Mesothelial cell of epicardium (in vitro differentiated cells): ENCODE data around the gene PIK3AP1. TPM values are rescaled to one million over a fixed set of nuclear protein-coding genes. Genes with fewer than 3 reads are reported as not detected.

Experiments used
- DNase-seq, 2 experiments: peaks; one replicate each; pipeline ENCODE4 v3.0.0; 2021; ENCODE audit warnings: low spot score in 2 of 2; ENCODE audit not compliant: unreplicated experiment in 2 of 2
- H3K27ac Mint-ChIP-seq: 2 replicates; pipeline ENCODE4 v1.8.0; 2021; ENCODE audit warnings: mixed read lengths
- H3K27me3 Mint-ChIP-seq: 2 replicates; pipeline ENCODE4 v1.8.0; 2021; ENCODE audit warnings: low read depth, mixed read lengths
- H3K36me3 Mint-ChIP-seq: 2 replicates; pipeline ENCODE4 v1.8.0; 2021; ENCODE audit warnings: mixed read lengths
- H3K4me1 Mint-ChIP-seq: 2 replicates; pipeline ENCODE4 v1.8.0; 2021; ENCODE audit warnings: mixed read lengths
- H3K4me3 Mint-ChIP-seq: 2 replicates; pipeline ENCODE4 v1.8.0; 2021; ENCODE audit warnings: mild to moderate bottlenecking, moderate library complexity, mixed read lengths
- H3K9me3 Mint-ChIP-seq: 2 replicates; pipeline ENCODE4 v1.8.0; 2021; ENCODE audit warnings: mixed read lengths
- CTCF ChIP-seq: fragments of 200-600 bp; sonication (generic); IDR thresholded peaks from one replicate; pipeline ENCODE4 v1.5.0; 2021; ENCODE audit warnings: antibody characterized with exemption; ENCODE audit not compliant: unreplicated experiment
- total RNA-seq: library from RNA; stranded (reverse); gene quantifications from 3 replicates; pipeline ENCODE4 v1.2.1, GENCODE V29; 2021

The PIK3AP1 gene
- total RNA-seq, 1 donor from 2014 or later: 0.36 TPM

DNA sequence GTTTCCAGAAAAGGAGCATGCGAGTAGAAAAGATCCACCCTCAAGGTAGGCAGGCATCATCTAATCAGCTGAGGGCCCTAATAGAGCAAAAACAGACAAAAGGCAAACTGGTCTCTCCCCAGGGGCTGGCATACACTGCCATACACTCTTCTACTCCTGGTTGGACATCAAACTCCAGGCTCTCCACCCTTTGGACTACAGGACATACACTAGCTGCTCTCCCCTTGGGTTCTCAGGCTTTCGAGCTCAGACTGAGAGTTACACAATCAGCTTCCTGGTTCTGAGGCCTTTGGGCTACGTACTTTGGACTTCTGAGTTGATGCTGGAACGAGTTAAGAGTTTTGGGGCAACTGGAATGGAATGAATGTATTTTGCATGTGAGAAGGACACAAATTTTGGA is 82.6 kb downstream of the PIK3AP1 start:
- DNase-seq: no peak
- no peak overlapping the region for H3K27ac Mint-ChIP-seq
- H3K36me3 Mint-ChIP-seq: no peaks in the 10 kb centered on the region
- no peak for TF ChIP-seq CTCF
- peaks cover 23% of the 10 kb centered on the region for H3K4me1 Mint-ChIP-seq
- H3K27me3 Mint-ChIP-seq: no peaks in the 10 kb centered on the region
- no peaks in the 10 kb centered on the region for H3K9me3 Mint-ChIP-seq
- no peak overlapping the region for H3K4me3 Mint-ChIP-seq

DNA sequence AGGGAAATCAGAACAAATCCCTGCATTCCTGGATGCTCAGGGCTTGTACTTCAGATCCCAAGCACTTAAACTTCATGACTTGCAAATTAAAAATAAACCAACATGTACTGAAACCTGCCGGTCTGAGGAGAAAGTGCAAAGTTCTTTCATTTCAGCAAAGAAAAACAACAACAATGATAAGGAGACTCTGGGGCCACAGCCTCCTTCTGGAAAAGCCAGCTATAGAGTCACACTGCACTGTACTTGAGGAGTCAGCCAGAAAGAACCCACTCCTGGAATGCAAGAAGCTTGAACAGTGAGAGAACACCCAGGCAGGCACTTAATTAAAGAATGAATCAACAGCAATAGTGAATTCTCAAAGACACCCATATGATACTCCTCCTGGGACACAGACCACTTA is 83.8 kb downstream of the PIK3AP1 start:
- no peak for TF ChIP-seq CTCF
- no peak for DNase-seq
- H3K9me3 Mint-ChIP-seq: no peaks in the 10 kb centered on the region
- H3K27me3 Mint-ChIP-seq: no peaks in the 10 kb centered on the region
- H3K36me3 Mint-ChIP-seq: no peaks in the 10 kb centered on the region
- H3K4me3 Mint-ChIP-seq: no peak overlapping the region
- H3K27ac Mint-ChIP-seq: no peak overlapping the region
- peaks cover 31% of the 10 kb centered on the region for H3K4me1 Mint-ChIP-seq

- H3K27me3 Mint-ChIP-seq: no peaks in the 10 kb centered on the region
- no peak for DNase-seq
- H3K4me3 Mint-ChIP-seq: peak overlapping the region; percentile 8
- no peaks in the 10 kb centered on the region for H3K36me3 Mint-ChIP-seq
- H3K27ac Mint-ChIP-seq: peak overlapping the region; percentile 79
- no peak for TF ChIP-seq CTCF
- no peaks in the 10 kb centered on the region for H3K9me3 Mint-ChIP-seq
- peaks cover 29% of the 10 kb centered on the region for H3K4me1 Mint-ChIP-seq
Measured at GRCh38 chr10:96632974-96633710, 87.2 kb downstream of the PIK3AP1 start.

GRCh38 chr10:96627292-96627691 is 93.0 kb downstream of the PIK3AP1 start:
- Mint-ChIP-seq H3K36me3 (no peaks in the 10 kb centered on the region), H3K4me3 (no peak overlapping the region), H3K27ac (no peak overlapping the region), H3K9me3 (peaks cover 5% of the 10 kb centered on the region), H3K4me1 (peaks cover 8% of the 10 kb centered on the region), H3K27me3 (no peaks in the 10 kb centered on the region)
- DNase-seq: no peak
- no peak for TF ChIP-seq CTCF

DNA sequence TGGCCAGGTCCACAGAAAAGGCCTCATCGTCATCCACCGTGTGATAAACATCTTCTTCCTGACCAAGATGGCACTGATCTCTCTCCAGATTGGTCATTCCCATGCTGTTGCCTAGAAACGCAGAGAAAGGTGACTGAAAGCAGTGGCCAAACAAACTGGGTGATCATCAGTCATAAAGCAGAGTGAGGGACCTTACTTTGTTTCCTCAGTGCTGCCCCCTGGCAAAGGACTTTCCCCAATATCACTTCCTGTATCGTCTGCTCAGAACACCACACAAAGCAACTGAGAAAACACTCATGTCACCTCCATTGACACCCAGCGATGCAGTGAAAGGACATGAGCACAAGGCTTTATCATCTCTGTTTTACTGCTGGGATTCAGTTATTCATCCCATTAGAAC is 93.5 kb downstream of the PIK3AP1 start:
- H3K4me1 Mint-ChIP-seq: peaks cover 4% of the 10 kb centered on the region
- no peaks in the 10 kb centered on the region for H3K27me3 Mint-ChIP-seq
- TF ChIP-seq CTCF: no peak
- no peak overlapping the region for H3K27ac Mint-ChIP-seq
- no peaks in the 10 kb centered on the region for H3K36me3 Mint-ChIP-seq
- no peak for DNase-seq
- no peak overlapping the region for H3K4me3 Mint-ChIP-seq
- H3K9me3 Mint-ChIP-seq: peaks cover 5% of the 10 kb centered on the region
